ENCODE data around the gene GOSR2. TPM values are rescaled to one million over a fixed set of nuclear protein-coding genes. Genes with fewer than 3 reads are reported as not detected.

GOSR2 gene
- polyA plus RNA-seq, 1 donor (not counting 4 experiments of a cell fraction or from before 2014, with no cell fraction given) = 48.6 TPM

DNA sequence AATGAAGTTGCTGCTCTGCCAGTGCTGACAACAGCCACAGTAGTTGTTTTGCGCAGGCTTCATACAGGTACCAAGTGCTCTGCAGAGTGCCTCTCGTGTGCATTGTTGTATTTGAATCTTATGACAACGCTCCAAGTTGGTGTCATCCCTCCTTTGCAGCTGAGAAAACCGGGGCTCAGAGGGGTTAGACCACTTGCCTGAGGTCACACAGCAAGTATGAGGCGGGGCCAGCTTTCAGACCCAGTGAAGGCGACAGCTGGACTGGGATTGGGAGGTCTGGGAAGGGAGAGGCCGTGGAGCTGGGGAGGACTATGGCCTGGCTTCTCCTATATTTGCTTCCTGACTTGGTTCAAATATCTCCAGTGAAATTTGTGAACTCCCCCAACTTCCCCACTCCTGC is 38.4 kb upstream of the GOSR2 start:
- Histone ChIP-seq H3K36me3 (ENCODE audit: control insufficient read depth in 2 of 2, extremely low read depth in 1 of 2, insufficient read depth in 2 of 2, low read length in 2 of 2) (no peaks in the 10 kb centered on the region), H3K79me2 (ENCODE audit: control insufficient read depth, insufficient read depth, low read length) (no peaks in the 10 kb centered on the region), H3K27ac (ENCODE audit: control insufficient read depth, insufficient read depth, low read length) (no peak overlapping the region), H3K27me3 (ENCODE audit: control insufficient read depth, extremely low read depth, insufficient read depth, low read length) (peaks cover 17% of the 10 kb centered on the region), H3K9me3 (ENCODE audit: control insufficient read depth, low read depth, low read length) (no peaks in the 10 kb centered on the region), H3K4me3 (ENCODE audit: control insufficient read depth in 2 of 3, extremely low read depth in 1 of 3, insufficient read depth in 2 of 3, low read depth in 1 of 3, low read length in 3 of 3) (no peak overlapping the region), H4K20me1 (ENCODE audit: control insufficient read depth, extremely low read depth, insufficient read depth, low read length) (no peaks in the 10 kb centered on the region), H3K9me1 (ENCODE audit: control insufficient read depth, extremely low read depth, insufficient read depth, low read length) (no peaks in the 10 kb centered on the region), H3K4me1 (ENCODE audit: control insufficient read depth, extremely low read depth, insufficient read depth, low read length) (no peaks in the 10 kb centered on the region), H2AFZ (ENCODE audit: control insufficient read depth, low read length) (no peak overlapping the region), H3K9ac (ENCODE audit: control insufficient read depth, extremely low read depth, insufficient read depth, low read length) (no peak overlapping the region), H3K4me2 (ENCODE audit: control insufficient read depth, extremely low read depth, insufficient read depth, low read depth, low read length) (no peak overlapping the region)
- DNase-seq (ENCODE audit: low read depth, low spot score) (no peak), FAIRE-seq (no peak)
- dilution Hi-C loops (cut with MboI; ENCODE audit: extremely low pct_ligation_motif_present, low sequenced_read_pairs) = no loop called here
- TF ChIP-seq, protein P1, sequence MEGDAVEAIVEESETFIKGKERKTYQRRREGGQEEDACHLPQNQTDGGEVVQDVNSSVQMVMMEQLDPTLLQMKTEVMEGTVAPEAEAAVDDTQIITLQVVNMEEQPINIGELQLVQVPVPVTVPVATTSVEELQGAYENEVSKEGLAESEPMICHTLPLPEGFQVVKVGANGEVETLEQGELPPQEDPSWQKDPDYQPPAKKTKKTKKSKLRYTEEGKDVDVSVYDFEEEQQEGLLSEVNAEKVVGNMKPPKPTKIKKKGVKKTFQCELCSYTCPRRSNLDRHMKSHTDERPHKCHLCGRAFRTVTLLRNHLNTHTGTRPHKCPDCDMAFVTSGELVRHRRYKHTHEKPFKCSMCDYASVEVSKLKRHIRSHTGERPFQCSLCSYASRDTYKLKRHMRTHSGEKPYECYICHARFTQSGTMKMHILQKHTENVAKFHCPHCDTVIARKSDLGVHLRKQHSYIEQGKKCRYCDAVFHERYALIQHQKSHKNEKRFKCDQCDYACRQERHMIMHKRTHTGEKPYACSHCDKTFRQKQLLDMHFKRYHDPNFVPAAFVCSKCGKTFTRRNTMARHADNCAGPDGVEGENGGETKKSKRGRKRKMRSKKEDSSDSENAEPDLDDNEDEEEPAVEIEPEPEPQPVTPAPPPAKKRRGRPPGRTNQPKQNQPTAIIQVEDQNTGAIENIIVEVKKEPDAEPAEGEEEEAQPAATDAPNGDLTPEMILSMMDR (optimal IDR thresholded peaks at IDR 0.05 in 1 of 3, IDR thresholded peaks at IDR 0.05 in 1 of 3, conservative IDR thresholded peaks at IDR 0.05 in 1 of 3; ENCODE audit: extremely low read depth in 1 of 3, insufficient read depth in 2 of 3, low read length in 3 of 3) = no peak
- TF ChIP-seq EZH2 (IDR thresholded peaks at IDR 0.05; ENCODE audit: low read length) = no peak

DNA sequence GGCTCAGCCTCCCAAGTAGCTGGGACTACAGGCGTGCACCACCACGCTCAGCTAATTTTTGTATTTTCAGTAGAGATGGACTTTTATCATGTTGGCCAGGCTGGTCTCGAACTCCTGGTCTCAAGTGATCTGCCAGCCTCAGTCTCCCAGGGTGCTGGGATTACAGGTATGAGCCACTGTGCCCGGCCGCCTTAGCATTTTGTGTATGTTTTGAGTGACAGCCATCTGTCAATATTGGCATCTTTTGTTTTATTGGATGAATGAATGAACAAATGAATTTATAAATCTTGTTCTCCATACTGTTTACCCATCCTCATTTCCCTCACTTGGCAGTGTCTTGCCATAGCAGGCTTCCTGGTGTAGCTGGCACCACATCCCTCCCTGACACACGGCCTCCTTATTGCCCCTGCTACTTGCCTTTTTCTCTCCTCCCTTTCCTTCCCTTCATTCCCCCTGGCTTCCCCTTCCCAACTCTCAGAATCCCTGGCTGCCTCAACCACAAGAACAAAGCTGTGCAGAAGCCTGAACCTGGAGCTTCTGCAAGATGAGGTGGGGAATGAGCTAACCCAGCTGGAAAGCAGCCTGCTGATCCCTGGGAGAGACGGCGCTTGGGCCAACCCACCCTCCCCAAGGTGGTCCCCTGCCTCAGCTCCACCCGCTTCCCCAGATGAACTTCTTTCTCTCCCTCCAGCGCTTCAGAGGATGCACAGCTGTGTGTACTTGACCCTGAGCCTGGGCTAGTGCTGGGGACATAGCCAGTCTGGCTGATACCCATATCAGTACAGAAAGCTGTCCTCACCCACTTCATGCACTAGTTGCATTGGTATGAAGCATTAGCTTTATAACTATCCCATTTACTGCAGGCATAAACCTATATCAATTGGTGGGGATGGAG is 37.3 kb upstream of the GOSR2 start:
- H3K9me3 ChIP-seq (ENCODE audit: control insufficient read depth, low read depth, low read length) = no peaks in the 10 kb centered on the region
- FAIRE-seq (no peak), DNase-seq (ENCODE audit: low read depth, low spot score) (no peak)
- H3K4me3 ChIP-seq (ENCODE audit: control insufficient read depth in 2 of 3, extremely low read depth in 1 of 3, insufficient read depth in 2 of 3, low read depth in 1 of 3, low read length in 3 of 3) = no peak overlapping the region
- H3K4me1 ChIP-seq (ENCODE audit: control insufficient read depth, extremely low read depth, insufficient read depth, low read length) = no peaks in the 10 kb centered on the region
- no peaks in the 10 kb centered on the region for H3K36me3 ChIP-seq (ENCODE audit: control insufficient read depth in 2 of 2, extremely low read depth in 1 of 2, insufficient read depth in 2 of 2, low read length in 2 of 2)
- no peak overlapping the region for H2AFZ ChIP-seq (ENCODE audit: control insufficient read depth, low read length)
- TF ChIP-seq EZH2 (IDR thresholded peaks at IDR 0.05; ENCODE audit: low read length) = no peak
- TF ChIP-seq, protein P1 (optimal IDR thresholded peaks at IDR 0.05 in 1 of 3, IDR thresholded peaks at IDR 0.05 in 1 of 3, conservative IDR thresholded peaks at IDR 0.05 in 1 of 3; ENCODE audit: extremely low read depth in 1 of 3, insufficient read depth in 2 of 3, low read length in 3 of 3) = no peak
- H3K4me2 ChIP-seq (ENCODE audit: control insufficient read depth, extremely low read depth, insufficient read depth, low read depth, low read length) = no peak overlapping the region
- no peaks in the 10 kb centered on the region for H4K20me1 ChIP-seq (ENCODE audit: control insufficient read depth, extremely low read depth, insufficient read depth, low read length)
- H3K27ac ChIP-seq (ENCODE audit: control insufficient read depth, insufficient read depth, low read length) = no peak overlapping the region
- dilution Hi-C loops (cut with MboI; ENCODE audit: extremely low pct_ligation_motif_present, low sequenced_read_pairs) = no loop called here
- peaks cover 24% of the 10 kb centered on the region for H3K27me3 ChIP-seq (ENCODE audit: control insufficient read depth, extremely low read depth, insufficient read depth, low read length)
- H3K9ac ChIP-seq (ENCODE audit: control insufficient read depth, extremely low read depth, insufficient read depth, low read length) = no peak overlapping the region
- no peaks in the 10 kb centered on the region for H3K79me2 ChIP-seq (ENCODE audit: control insufficient read depth, insufficient read depth, low read length)
- no peaks in the 10 kb centered on the region for H3K9me1 ChIP-seq (ENCODE audit: control insufficient read depth, extremely low read depth, insufficient read depth, low read length)

Data from keratinocyte (primary cell).